Karpas-422 (cell line): ENCODE measurements around the gene TRIM47. TPM values are rescaled to one million over a fixed set of nuclear protein-coding genes. Genes with fewer than 3 reads are reported as not detected.

ENCODE experiments used
- DNase-seq: peaks from one replicate; pipeline ENCODE4 v3.0.0-alpha.2; 2015
- H2AFZ ChIP-seq: fragments of 200-600 bp; sonication (generic); 2 replicates; pipeline ENCODE4 v1.6.1; 2014; ENCODE audit warnings: antibody characterized with exemption, low read length, mixed read lengths
- H3K27ac ChIP-seq: fragments of 200-600 bp; sonication (generic); 2 replicates; pipeline ENCODE4 v1.5.1; 2014; ENCODE audit warnings: mild to moderate bottlenecking, low read length, moderate library complexity
- H3K27me3 ChIP-seq: fragments of 200-600 bp; sonication (generic); 2 replicates; pipeline ENCODE4 v1.6.1; 2014; ENCODE audit warnings: low read length, mixed read lengths
- H3K36me3 ChIP-seq: fragments of 200-600 bp; sonication (generic); 2 replicates; pipeline ENCODE4 v1.6.1; 2014; ENCODE audit warnings: low read length, mixed read lengths; ENCODE audit not compliant: insufficient read depth
- H3K4me1 ChIP-seq: fragments of 200-600 bp; sonication (generic); 2 replicates; pipeline ENCODE4 v1.6.1; 2014; ENCODE audit warnings: mild to moderate bottlenecking, low read length, mixed read lengths
- H3K4me2 ChIP-seq: fragments of 200-600 bp; sonication (generic); 2 replicates; pipeline ENCODE4 v1.6.1; 2014; ENCODE audit warnings: low read length, low read depth, mild to moderate bottlenecking; ENCODE audit not compliant: poor library complexity, severe bottlenecking
- H3K4me3 ChIP-seq: fragments of 200-600 bp; sonication (generic); 2 replicates; pipeline ENCODE4 v1.5.1; 2014; ENCODE audit warnings: mild to moderate bottlenecking, antibody characterized with exemption, low read length, mixed read lengths
- H3K79me2 ChIP-seq: fragments of 200-600 bp; sonication (generic); 2 replicates; pipeline ENCODE4 v1.6.1; 2014; ENCODE audit warnings: mild to moderate bottlenecking, low read length, mixed read lengths
- H3K9ac ChIP-seq: fragments of 200-600 bp; sonication (generic); 2 replicates; pipeline ENCODE4 v1.6.0; 2014; ENCODE audit warnings: low read length
- H3K9me2 ChIP-seq: fragments of 200-600 bp; sonication (generic), shearing (Covaris generic); replicated peaks from 2 replicates; pipeline ENCODE4 v1.6.0; 2014; ENCODE audit warnings: mild to moderate bottlenecking, low read length, moderate library complexity; ENCODE audit not compliant: insufficient read depth
- H3K9me3 ChIP-seq: fragments of 300-700, 200-600 bp; sonication (generic); 2 replicates; pipeline ENCODE4 v1.6.1; 2014; ENCODE audit warnings: low read length, mixed read lengths
- H4K20me1 ChIP-seq: fragments of 200-600 bp; sonication (generic); 2 replicates; pipeline ENCODE4 v1.6.1; 2014; ENCODE audit warnings: mild to moderate bottlenecking, antibody characterized with exemption, low read length, low read depth; ENCODE audit not compliant: insufficient read depth
- total RNA-seq: library from RNA; depleted of rRNA; stranded (reverse); fragments of >200 nt; shearing (Covaris generic); gene quantifications from 2 replicates; pipeline ENCODE4 v1.2.3, GENCODE V29; 2014; ENCODE audit warnings: low replicate concordance

The TRIM47 gene
- total RNA-seq, 1 experiment from 2014 or later, result 7.9 TPM

GRCh38 chr17:75877752-75878173 lies 618 bp downstream of the TRIM47 start:
- DNase-seq, result peak; percentile 91
- Histone ChIP-seq H2AFZ (peak overlapping the region; percentile 98), H3K9me2 (no peaks in the 10 kb centered on the region)

GRCh38 chr17:75876938-75877751 lies 1.2 kb downstream of the TRIM47 start:
- H2AFZ ChIP-seq, result peak overlapping the region; percentile 98
- peaks cover 31% of the 10 kb centered on the region for H3K4me1 ChIP-seq
- H4K20me1 ChIP-seq, result no peaks in the 10 kb centered on the region
- H3K79me2 ChIP-seq, result no peaks in the 10 kb centered on the region
- peak; percentile 88 for DNase-seq
- H3K4me2 ChIP-seq, result peak overlapping the region; percentile 96
- H3K4me3 ChIP-seq, result peak overlapping the region; percentile 84
- peak overlapping the region; percentile 87 for H3K9ac ChIP-seq
- H3K9me3 ChIP-seq, result no peaks in the 10 kb centered on the region
- H3K36me3 ChIP-seq, result no peaks in the 10 kb centered on the region
- H3K27me3 ChIP-seq, result no peaks in the 10 kb centered on the region
- peak overlapping the region; percentile 82 for H3K27ac ChIP-seq
- H3K9me2 ChIP-seq, result no peaks in the 10 kb centered on the region

More at GRCh38 chr17:75877752-75878173, 618 bp downstream of the TRIM47 start:
- Histone ChIP-seq H3K9me3 (no peaks in the 10 kb centered on the region), H3K27ac (peak overlapping the region; percentile 82), H3K36me3 (no peaks in the 10 kb centered on the region), H4K20me1 (no peaks in the 10 kb centered on the region), H3K4me1 (peaks cover 31% of the 10 kb centered on the region), H3K79me2 (no peaks in the 10 kb centered on the region), H3K4me2 (peak overlapping the region; percentile 96), H3K9ac (peak overlapping the region; percentile 87), H3K27me3 (no peaks in the 10 kb centered on the region), H3K4me3 (peak overlapping the region; percentile 84)

GRCh38 chr17:75876190-75876937 lies 2.0 kb downstream of the TRIM47 start:
- Histone ChIP-seq H3K4me3 (peak overlapping the region; percentile 84), H3K4me2 (peak overlapping the region; percentile 96), H3K79me2 (no peaks in the 10 kb centered on the region), H3K9ac (peak overlapping the region; percentile 87), H3K4me1 (peaks cover 31% of the 10 kb centered on the region), H3K9me3 (no peaks in the 10 kb centered on the region), H3K9me2 (no peaks in the 10 kb centered on the region), H3K36me3 (no peaks in the 10 kb centered on the region), H3K27me3 (no peaks in the 10 kb centered on the region), H3K27ac (peak overlapping the region; percentile 82), H2AFZ (peak overlapping the region; percentile 98), H4K20me1 (no peaks in the 10 kb centered on the region)
- peak; percentile 91 for DNase-seq

GRCh38 chr17:75875940-75876189 lies 2.5 kb downstream of the TRIM47 start:
- Histone ChIP-seq H3K4me2 (peak overlapping the region; percentile 96), H3K9ac (peak overlapping the region; percentile 87), H3K36me3 (no peaks in the 10 kb centered on the region), H3K9me2 (no peaks in the 10 kb centered on the region), H3K4me1 (peaks cover 31% of the 10 kb centered on the region), H3K27ac (peak overlapping the region; percentile 82), H3K9me3 (no peaks in the 10 kb centered on the region), H2AFZ (peak overlapping the region; percentile 98), H3K27me3 (no peaks in the 10 kb centered on the region), H4K20me1 (no peaks in the 10 kb centered on the region), H3K79me2 (no peaks in the 10 kb centered on the region), H3K4me3 (peak overlapping the region; percentile 84)
- no peak for DNase-seq

GRCh38 chr17:75875182-75875939 lies 3.0 kb downstream of the TRIM47 start:
- H3K36me3 ChIP-seq, result no peaks in the 10 kb centered on the region
- H3K9me2 ChIP-seq, result no peaks in the 10 kb centered on the region
- no peaks in the 10 kb centered on the region for H3K79me2 ChIP-seq
- H3K27me3 ChIP-seq, result no peaks in the 10 kb centered on the region
- H4K20me1 ChIP-seq, result no peaks in the 10 kb centered on the region
- H3K4me3 ChIP-seq, result peak overlapping the region; percentile 84
- H2AFZ ChIP-seq, result peak overlapping the region; percentile 98
- H3K27ac ChIP-seq, result peak overlapping the region; percentile 82
- H3K4me1 ChIP-seq, result peaks cover 31% of the 10 kb centered on the region
- peak overlapping the region; percentile 96 for H3K4me2 ChIP-seq
- H3K9me3 ChIP-seq, result no peaks in the 10 kb centered on the region
- no peak for DNase-seq
- H3K9ac ChIP-seq, result peak overlapping the region; percentile 87

GRCh38 chr17:75874323-75875181 lies 3.8 kb downstream of the TRIM47 start:
- Histone ChIP-seq H3K36me3 (no peaks in the 10 kb centered on the region), H3K4me3 (no peak overlapping the region), H3K79me2 (no peaks in the 10 kb centered on the region), H3K27ac (no peak overlapping the region), H3K4me1 (peaks cover 31% of the 10 kb centered on the region), H2AFZ (no peak overlapping the region), H3K4me2 (no peak overlapping the region), H3K9me3 (no peaks in the 10 kb centered on the region), H4K20me1 (no peaks in the 10 kb centered on the region), H3K9me2 (no peaks in the 10 kb centered on the region), H3K27me3 (no peaks in the 10 kb centered on the region), H3K9ac (no peak overlapping the region)
- no peak for DNase-seq

- no peak for DNase-seq
- no peak overlapping the region for H3K4me2 ChIP-seq
- H3K79me2 ChIP-seq, result no peaks in the 10 kb centered on the region
- H3K9ac ChIP-seq, result no peak overlapping the region
- peaks cover 30% of the 10 kb centered on the region for H3K4me1 ChIP-seq
- no peaks in the 10 kb centered on the region for H3K9me2 ChIP-seq
- no peaks in the 10 kb centered on the region for H3K27me3 ChIP-seq
- no peak overlapping the region for H3K27ac ChIP-seq
- H2AFZ ChIP-seq, result no peak overlapping the region
- no peaks in the 10 kb centered on the region for H3K36me3 ChIP-seq
- no peaks in the 10 kb centered on the region for H3K9me3 ChIP-seq
- no peaks in the 10 kb centered on the region for H4K20me1 ChIP-seq
- no peak overlapping the region for H3K4me3 ChIP-seq
Observed at GRCh38 chr17:75873587-75874322, 4.6 kb downstream of the TRIM47 start.
